ENCODE measurements around the gene FANCC. TPM values are rescaled to one million over a fixed set of nuclear protein-coding genes. Genes with fewer than 3 reads are reported as not detected.
"Not testable (repeated sequence)": the region's sequence is repeated elsewhere in the genome, so short reads cannot be mapped to it uniquely, and the experiment has no call there.

FANCC gene
- polyA plus RNA-seq, 3 donors, result 21.1 to 22.3 (median 22.3) TPM

DNA sequence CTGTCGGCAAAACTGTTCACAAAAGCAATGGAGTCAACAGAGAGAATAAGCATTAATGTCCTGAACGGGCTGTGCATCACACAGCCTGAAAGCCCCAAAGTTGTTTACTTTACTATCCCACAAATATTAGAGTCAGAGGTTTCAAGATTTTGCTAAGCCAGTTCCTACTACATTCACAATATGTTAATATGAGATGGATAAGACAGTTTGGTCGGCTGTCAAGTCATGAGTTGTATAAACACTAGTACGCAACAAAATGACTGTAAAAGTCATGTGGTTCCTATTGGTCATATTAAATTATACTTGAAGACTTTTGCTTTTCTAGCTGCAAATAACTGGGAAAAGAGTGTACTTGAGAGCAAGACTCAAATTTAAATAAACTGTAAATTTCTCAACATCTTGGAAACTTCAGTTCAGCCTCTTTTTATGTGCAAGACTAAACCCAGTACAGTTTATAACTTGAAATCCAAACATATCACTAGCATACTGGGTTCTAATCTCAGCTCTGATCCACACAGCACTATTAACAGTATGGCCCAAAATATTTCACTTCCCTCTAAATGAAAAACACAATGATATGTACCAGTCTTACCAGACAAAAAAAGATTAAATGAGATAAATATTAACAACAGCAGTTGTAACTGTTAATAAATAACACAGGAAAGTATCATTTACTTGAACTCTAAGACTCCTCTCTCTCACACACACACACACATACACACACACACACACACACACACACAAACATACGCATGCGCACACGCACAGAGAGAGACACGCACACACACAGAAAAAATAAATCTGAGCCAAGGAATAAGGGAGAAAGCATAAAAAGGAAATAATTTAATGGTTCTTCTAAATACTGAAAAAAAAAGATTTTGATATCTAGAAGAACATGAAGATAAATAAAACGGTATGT, 33.1 kb downstream of the FANCC start:
- no peak for DNase-seq (ENCODE audit: low read depth in 3 of 3, low spot score in 2 of 3)

DNA sequence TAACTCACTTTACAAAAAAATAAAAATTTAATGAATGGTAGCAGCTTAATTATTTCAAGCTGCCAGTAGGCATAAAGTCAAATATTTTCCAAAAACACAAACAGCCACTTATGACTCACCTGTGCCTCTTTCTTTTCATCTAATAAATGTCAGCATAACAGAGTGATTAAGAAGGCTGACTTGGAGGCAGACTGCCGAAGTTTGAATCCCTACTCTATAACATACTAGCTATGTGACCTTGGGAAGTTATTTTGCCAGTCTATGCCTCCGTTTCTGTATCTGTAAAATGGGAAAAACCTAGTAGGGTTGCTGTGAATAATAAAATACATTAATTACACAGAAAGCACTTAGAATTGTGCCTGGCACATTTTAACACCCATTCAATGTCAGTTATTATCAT, 33.8 kb downstream of the FANCC start:
- DNase-seq (ENCODE audit: low read depth in 3 of 3, low spot score in 2 of 3), result no peak

DNA sequence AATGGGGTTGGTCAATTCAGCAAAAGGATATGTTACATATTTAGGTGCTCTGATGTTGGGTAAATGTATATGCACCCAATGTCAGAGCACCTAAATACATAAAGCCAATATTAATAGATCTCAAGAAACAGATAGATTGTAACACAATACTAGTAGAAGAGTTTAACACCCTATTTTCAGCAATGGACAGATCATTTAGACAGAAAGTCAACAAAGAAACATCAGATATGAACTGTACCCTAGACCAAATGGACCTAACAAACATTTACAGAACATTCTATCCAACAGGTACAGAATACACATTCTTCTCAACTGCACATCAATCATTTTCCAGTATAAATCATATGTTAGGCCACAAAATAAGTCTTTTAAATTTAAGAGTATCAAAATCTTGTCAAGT, 35.2 kb downstream of the FANCC start:
- no peak for DNase-seq (ENCODE audit: low read depth in 3 of 3, low spot score in 2 of 3)

DNA sequence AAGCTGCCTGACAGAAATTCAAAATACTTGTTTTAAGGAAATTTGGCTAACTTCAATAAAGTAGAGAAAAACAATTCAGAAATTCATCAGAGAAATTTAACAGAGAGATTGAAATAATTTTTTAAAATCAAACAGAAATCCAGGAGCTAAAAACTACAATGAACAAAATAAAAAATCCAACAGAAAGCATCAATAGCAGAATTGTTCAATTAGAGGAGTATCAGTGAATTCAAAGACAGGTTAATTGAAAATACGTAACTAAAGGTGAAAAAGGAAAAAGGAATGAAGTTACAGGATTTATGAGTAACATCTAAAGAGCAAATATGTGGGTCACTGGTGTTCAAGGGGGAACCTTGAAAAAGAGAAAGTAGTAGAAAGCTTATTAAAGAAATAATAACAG, 36.8 kb downstream of the FANCC start:
- DNase-seq (ENCODE audit: low read depth in 3 of 3, low spot score in 2 of 3), result no peak

DNA sequence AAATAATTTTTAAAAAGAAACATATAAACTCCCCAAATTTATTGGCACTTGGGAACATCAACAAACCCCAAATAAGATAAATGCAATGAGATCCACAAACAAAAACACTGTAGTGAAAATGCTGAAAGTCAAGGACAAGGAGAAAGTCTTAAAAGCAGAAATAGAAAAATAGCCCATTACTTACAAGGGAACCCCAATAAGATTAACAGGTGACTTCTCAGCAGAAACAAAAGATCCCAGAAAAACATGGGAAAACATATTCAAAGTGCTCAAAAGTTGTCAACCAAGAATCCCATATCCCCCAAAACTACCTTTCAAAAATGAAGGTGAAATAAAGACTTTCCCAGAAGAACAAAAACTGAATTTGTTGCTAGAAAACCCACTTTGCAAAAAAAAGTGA, 40.0 kb downstream of the FANCC start:
- DNase-seq (ENCODE audit: low read depth in 3 of 3, low spot score in 2 of 3), result no peak

DNA sequence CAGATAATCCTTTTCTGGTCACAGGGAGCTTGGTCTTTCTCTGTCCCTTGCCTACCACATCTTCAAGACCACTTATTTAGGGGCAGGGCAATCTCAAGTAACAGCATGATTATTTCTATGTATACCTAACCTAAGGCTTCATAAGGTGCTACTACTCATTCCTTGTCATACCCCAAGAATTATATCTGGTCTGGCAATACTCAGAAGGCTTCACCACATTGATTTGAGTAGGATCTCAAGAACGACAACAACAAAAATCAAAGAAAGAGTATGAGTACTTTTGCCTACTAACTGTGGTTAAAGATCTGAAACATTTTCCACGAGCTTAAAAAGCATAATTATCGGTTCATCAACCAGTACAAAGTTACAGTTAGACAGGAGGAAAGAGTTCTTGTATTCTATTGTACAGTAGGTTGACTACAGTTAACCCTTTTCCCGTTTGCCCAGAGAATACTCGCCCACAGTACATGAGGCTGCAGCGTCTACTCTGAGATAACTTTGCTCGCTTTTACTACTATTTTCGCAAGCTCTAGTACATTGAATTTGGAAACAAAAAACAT, 41.0 kb downstream of the FANCC start:
- DNase-seq (ENCODE audit: low read depth in 3 of 3, low spot score in 2 of 3), result no peak

DNA sequence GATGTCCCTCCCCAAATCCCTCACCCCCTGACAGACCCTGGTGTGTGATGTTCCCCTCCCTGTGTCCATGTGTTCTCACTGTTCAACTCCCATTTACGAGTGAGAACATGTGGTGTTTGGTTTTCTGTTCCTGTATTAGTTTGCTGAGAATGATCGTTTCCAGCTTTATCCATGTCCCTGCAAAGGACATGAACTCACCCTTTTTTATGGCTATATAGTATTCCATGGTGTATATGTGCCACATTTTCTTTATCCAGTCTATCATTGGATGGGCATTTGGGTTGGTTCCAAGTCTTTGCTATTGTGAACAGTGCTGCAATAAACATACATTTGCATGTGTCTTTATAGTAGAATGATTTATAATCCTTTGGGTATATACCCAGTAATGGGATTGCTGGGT, 43.3 kb downstream of the FANCC start:
- not testable (repeated sequence) for DNase-seq (ENCODE audit: low read depth in 3 of 3, low spot score in 2 of 3)

DNA sequence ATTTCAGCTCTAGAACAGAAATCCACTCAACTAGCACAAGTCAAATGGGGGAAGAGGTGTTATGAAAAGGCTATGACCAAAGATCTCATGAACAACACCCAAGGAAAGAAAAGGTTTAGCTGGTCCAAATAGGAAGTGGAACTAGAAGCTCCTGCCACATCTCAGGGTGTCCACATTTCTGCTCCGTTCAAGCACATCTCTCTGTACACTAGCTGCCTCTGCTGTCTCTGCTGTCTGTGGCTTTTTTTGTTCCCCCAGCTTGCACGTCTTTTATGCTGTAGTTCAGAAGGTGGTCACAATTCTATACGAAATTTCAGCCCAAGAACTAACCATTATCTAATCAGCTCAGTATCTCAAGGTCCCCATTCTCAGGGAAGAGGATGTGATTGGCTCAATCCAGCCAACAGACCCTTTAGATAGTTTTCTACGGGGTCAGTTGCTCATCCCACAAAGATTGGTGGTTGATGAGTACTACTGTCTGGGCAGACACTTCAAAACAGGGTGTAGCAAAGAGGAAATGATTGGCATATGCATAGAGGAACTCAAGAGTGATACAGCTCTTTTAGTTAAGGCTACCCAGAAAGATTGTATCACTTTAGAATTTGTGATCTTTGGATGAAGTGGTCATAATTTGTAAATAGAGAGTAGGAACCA, 44.0 kb downstream of the FANCC start:
- DNase-seq (ENCODE audit: low read depth in 3 of 3, low spot score in 2 of 3), result no peak

DNA sequence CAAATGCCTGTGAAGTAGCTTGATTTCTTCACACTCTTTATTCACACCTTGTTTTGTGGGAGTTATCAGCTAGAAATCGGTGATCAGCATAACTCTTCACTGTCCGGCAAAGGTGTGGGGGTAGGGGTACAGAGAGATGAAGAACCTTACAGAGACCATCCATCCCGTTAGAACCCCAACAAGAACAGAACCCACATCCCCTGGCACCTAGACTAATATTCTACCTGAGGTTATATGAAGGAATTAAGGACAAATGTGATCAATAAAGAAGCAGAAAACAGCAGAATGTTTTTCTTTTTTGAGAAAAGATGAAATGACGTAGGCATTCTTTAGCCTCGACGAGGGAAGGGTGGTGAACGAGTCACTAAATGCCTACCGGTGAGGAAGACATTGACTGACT, 44.7 kb downstream of the FANCC start:
- no peak for DNase-seq (ENCODE audit: low read depth in 3 of 3, low spot score in 2 of 3)

DNA sequence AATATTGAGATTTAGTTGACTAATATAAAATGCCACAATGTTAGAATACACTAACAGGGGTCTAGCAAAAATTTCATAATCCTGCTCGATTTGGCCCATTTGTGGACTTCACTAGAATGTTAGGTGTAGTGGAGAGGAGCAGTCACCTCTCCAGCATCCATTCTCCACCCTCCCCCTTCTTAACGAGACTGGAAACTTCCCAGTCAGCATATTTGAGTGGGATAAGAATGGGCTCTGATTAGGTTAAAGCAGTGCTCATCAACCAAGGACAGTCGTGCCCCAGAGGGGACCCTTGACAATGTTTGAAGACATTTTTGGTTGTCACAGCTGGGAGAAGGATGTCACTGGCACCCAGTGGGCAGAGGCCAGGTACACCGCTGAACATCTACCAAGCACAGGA, 46.7 kb downstream of the FANCC start:
- no peak for DNase-seq (ENCODE audit: low read depth in 3 of 3, low spot score in 2 of 3)

DNA sequence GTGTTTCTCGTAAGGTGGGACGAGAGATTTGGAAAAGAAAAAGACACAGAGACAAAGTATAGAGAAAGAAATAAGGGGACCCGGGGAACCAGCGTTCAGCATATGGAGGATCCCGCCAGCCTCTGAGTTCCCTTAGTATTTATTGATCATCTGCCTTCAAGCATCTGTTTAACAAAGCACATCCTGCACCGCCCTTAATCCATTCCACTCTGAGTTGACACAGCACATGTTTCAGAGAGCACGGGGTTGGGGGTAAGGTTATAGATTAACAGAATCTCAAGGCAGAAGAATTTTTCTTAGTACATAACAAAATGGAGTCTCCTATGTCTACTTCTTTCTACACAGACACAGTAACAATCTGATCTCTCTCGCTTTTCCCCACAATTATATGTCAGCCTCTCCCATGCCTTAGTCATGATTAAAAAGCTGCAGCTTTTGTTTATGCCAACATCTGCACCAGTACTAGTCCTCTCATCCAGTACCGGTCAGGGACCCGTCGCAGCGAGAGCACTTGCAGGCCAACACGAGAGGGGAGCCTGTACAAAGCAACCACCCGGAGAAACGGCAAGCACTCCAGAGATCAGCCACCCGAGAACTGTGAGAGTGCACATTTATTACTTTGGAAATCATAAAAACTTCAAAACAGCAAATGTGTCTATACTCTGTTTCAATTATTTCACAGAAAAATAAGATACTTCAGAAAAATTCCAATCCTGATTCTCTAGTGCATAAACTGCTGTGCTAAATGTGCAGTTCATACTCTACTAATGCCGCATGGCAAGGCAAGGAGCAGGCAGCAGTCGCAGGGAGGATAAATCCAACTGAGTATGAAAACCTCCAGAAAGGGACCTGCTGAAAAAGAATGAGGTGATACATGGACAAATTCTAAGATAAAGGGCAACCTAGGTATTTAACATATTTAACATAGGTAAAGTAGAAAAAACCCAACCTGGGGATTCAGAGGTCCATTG, 47.4 kb downstream of the FANCC start:
- DNase-seq (ENCODE audit: low read depth in 3 of 3, low spot score in 2 of 3), result not testable (repeated sequence)

DNA sequence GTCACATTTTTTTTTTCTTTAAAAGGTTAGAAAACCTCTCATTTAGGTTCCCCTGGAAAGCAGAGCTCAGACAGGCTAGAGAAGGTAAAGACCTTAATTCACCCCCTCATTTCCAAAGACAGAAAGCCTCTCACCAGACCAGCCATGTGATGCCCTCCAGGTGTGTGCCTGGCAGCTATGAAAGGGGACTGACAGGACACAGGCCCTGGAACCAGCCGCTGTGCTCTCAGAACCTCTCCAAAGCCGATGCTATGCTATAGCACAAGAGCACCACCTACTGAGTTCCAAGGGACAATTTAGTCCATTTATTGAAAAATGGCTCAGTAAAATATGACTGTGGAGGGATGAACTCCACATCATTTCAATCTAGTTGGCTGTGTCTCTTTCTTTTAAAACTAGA, 48.8 kb downstream of the FANCC start:
- DNase-seq (ENCODE audit: low read depth in 3 of 3, low spot score in 2 of 3), result no peak

DNA sequence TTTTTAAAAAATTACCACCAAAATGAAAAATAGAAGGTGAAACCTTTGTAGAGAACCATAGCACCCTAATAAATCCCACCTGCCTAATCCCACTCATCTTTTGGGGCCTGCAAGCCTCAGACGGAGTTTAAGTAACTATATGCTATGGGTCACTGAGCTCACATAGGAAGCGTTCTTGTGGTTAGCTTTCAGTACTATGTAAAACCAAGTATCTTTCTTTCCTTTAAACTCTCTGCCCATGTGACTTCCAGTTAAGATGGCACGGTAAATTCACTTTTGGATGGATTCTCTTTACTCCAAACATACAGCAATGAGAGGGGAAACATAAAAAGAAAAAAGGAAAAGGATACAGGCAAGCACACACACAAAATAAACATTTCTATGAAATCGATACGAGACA, 50.9 kb downstream of the FANCC start:
- no peak for DNase-seq (ENCODE audit: low read depth in 3 of 3, low spot score in 2 of 3)

DNA sequence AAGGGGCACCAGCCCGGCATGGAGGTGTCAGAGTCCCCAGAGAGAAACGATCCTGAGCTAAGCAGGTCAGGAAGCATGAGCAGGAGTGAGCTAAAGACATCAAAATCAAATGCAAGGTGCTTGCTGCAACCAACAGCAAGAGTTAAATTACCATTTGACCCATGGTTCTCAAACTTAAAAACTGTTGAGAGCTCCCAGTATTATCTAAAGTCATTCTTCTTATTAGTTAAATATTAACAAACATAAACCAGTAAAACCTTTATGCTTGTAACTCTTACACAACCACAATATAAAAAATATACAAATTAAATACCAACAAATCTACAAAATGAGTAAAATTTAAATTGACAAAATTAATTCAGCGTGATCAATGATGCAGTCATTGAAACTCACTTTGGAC, 51.5 kb downstream of the FANCC start:
- DNase-seq (ENCODE audit: low read depth in 3 of 3, low spot score in 2 of 3), result no peak

DNA sequence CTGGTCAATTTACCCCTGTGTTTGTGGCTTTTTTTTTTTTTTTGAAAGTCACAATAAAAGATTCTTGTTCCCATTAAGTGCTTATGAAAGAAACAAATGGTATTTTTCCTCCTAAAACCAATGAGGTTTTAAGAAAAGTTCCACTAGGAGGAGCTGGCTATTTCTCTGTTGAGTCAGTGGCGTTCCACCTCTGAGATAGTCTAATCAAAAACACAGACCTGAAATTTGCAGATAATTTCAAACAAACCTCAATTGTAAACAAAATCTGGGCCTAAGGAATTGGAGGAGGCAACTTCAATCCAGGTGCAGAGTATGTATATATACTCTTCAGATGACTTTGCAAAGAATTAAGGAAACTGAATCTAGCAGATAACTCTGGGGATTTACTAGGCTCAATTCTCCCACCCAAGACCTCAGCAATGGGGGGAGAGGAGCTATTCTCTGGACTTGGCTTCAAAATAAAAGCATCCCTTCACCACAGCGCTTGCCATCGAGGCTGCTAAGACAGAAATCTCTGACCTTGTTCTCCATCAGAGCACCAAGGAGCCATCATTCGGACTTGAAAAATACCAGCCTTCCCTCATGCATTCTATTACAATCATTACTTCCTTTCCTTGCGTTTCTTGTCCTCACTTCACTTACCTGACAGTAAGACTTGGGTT, 52.4 kb downstream of the FANCC start:
- no peak for DNase-seq (ENCODE audit: low read depth in 3 of 3, low spot score in 2 of 3)

DNA sequence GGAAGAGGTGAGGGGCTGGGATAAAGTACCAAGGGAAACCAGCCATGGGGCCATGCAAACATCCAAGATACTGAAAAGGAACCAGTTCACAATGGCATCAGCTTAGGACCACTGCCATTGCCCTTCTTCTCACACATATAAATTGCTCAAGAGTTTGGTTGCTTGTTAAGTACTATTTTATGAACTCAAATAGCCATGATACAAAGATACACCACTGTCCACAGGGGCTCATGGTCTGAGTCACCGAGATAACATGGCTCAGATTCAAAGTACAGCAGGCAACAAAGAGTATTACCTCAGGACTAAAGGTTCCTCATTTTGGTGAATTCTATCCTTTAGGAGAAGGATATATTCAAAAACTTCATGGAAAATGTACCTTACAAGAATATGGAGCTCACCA, 55.6 kb downstream of the FANCC start:
- no peak for DNase-seq (ENCODE audit: low read depth in 3 of 3, low spot score in 2 of 3)

DNA sequence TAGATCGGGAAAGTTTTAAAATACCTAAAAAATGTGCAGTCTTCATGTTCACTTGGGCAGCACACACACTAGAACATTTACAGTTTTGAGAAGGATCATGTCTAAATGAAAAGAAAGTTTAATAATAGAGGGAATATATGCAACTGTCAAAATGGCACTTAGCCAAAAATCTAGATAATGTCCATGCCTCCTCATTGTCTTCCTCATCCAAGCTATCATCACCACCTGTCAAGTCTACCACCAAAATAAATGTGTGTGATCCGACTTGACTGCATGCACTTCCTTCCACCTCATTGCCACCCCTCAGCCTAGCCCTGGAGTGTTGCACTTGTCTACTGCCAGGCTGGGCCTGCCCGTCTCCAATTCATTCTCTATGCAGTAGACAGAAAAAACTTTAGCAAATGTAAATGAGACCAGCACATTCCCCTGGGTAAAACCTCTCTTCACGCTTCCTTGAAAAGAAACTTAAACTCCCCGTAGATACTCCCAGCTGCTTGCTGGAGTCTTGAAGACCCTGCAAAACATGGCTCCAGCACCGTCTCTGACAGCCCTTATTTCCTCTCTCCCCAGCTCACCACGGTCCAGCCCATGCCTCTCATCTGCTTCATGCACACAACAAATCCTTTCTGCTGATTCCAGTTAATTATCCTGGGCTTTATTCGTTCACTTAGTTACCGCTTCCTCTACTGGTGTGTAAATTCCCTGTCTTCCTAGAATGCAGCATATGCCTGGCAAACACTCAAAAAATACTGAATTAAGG, 66.9 kb downstream of the FANCC start:
- DNase-seq (ENCODE audit: low read depth in 3 of 3, low spot score in 2 of 3), result no peak

DNA sequence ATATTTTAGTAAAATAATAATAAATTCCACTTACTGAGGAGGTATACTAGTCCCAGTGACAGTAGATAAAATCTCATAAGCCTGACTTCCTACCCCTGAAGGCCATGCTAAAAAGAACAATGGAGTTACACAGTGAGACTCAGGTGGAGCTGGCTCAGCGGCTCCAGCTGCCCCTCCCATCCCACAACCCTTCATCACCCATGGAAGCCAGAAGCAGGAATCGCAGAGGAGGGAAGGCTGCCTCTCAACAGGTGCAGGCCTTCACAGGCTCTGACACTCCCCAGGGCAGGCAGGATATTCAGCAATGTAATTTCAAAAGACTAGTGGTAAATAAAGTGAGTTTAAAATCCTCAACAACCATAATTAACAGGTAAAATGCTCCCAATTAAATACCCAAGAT, 67.5 kb downstream of the FANCC start:
- no peak for DNase-seq (ENCODE audit: low read depth in 3 of 3, low spot score in 2 of 3)

DNA sequence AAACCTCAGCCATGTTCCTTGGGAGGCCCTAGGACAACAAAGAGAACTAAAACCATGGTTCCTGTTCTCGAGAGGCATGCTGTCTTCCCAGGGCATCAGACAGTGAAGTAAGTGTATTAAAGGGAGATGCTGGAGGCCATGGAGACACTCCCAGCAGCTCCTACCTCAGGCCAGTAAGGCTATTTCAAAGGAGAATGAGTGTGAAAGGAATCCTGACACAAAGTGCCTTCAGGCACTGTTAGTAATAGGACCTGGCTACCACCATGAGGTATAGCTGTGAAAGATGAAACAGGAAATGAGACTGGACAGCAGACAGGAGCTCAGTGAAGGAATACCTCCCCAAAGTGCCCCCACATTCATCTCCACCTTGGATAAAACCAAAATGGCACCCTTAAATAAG, 71.0 kb downstream of the FANCC start:
- no peak for DNase-seq (ENCODE audit: low read depth in 3 of 3, low spot score in 2 of 3)

DNA sequence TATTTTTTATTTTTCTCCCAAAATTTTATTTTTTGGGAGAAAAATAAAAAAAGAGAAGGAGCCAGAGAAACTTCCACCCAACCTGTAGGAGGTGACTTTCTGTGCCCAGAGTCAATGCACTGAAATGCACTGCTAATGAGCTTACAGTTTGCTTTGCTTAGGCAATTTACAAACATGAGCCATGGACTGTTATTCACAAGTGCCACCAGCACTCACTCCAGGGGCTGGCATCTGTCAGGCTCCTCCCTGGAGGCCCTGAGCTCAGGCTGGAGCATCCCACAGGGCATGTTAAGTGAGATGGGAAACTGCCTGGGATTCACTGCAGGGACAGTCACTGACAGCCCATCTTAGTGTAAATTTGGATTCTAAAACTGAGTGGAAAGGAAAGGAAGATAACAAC, 74.9 kb downstream of the FANCC start:
- no peak for DNase-seq (ENCODE audit: low read depth in 3 of 3, low spot score in 2 of 3)

All from right renal cortex interstitium (tissue), 3 donors.